BLaER1 treated with 17β-estradiol and CSF1 and Interleukin-3, amounts not matched to agents 10 nM and 100 nM (cell line): ENCODE results near the gene KDM6B.

Source experiments
- H3K27ac ChIP-seq, 11 experiments: shearing (Covaris generic); formaldehyde crosslinking; 2 replicates each; pipeline ENCODE4 v1.8.1; 2022
- H3K27me3 ChIP-seq, 11 experiments: shearing (Covaris generic); formaldehyde crosslinking; 2 replicates each; pipeline ENCODE4 v1.8.1; 2022
- H3K36me3 ChIP-seq, 11 experiments: shearing (Covaris generic); formaldehyde crosslinking; 2 replicates each; pipeline ENCODE4 v1.8.1; 2022
- H3K4me1 ChIP-seq, 10 experiments: shearing (Covaris generic); formaldehyde crosslinking; 2 replicates each; pipeline ENCODE4 v1.8.1; 2022
- H3K4me2 ChIP-seq, 11 experiments: shearing (Covaris generic); formaldehyde crosslinking; 2 replicates each; pipeline ENCODE4 v1.8.1; 2022
- H3K4me3 ChIP-seq, 10 experiments: shearing (Covaris generic); formaldehyde crosslinking; 2 replicates each; pipeline ENCODE4 v1.8.1; 2022
- H3K9ac ChIP-seq, 11 experiments: shearing (Covaris generic); formaldehyde crosslinking; 2 replicates each; pipeline ENCODE4 v1.8.1; 2022
- H3K9me3 ChIP-seq, 11 experiments: shearing (Covaris generic); formaldehyde crosslinking; replicated peaks in 1 of 11; 2 replicates each; pipeline ENCODE4 v1.8.1; 2022
- H4K20me1 ChIP-seq, 11 experiments: shearing (Covaris generic); formaldehyde crosslinking; 2 replicates each; pipeline ENCODE4 v1.8.1; 2022
- Cebpa-rat ChIP-seq, 11 experiments: shearing (Covaris generic); IDR thresholded peaks; 2 replicates each; pipeline ENCODE4 v1.8.1; 2022

Gene KDM6B

GRCh38 chr17:7852262-7852670 lies 18.2 kb downstream of the KDM6B start:
- H4K20me1 ChIP-seq, result peaks cover 45 to 81% (median 52%) of the 10 kb centered on the region in 11 experiments
- no peaks in the 10 kb centered on the region for H3K9me3 ChIP-seq
- H3K4me1 ChIP-seq, result peaks cover 30 to 44% (median 36%) of the 10 kb centered on the region in 10 experiments
- H3K36me3 ChIP-seq, result peaks cover 59 to 79% (median 71%) of the 10 kb centered on the region in 11 experiments
- no peak overlapping the region; a peak in 1 of 22 replicates for H3K27ac ChIP-seq
- H3K27me3 ChIP-seq, result no peaks in the 10 kb centered on the region
- peak overlapping the region in 9 of 11 experiments; percentile 5 to 78 (median 66); a peak in 15 of 22 replicates for H3K4me2 ChIP-seq
- no peak for TF ChIP-seq Cebpa-rat (IDR thresholded peaks at IDR 0.05)
- no peak overlapping the region for H3K4me3 ChIP-seq
- H3K9ac ChIP-seq, result peak overlapping the region in 6 of 11 experiments; percentile 3 to 55 (median 20); a peak in 7 of 22 replicates

- peaks cover 31 to 46% (median 38%) of the 10 kb centered on the region in 10 experiments for H3K4me1 ChIP-seq
- no peak for TF ChIP-seq Cebpa-rat (IDR thresholded peaks at IDR 0.05)
- peaks cover 53 to 73% (median 66%) of the 10 kb centered on the region in 11 experiments for H3K36me3 ChIP-seq
- H3K4me3 ChIP-seq, result no peak overlapping the region
- no peak overlapping the region; a peak in 2 of 22 replicates for H3K27ac ChIP-seq
- H3K27me3 ChIP-seq, result no peaks in the 10 kb centered on the region
- peak overlapping the region in 6 of 11 experiments; percentile 18 to 24 (median 22); a peak in 5 of 22 replicates for H3K9ac ChIP-seq
- H3K9me3 ChIP-seq, result no peaks in the 10 kb centered on the region
- no peak overlapping the region for H3K4me2 ChIP-seq
- H4K20me1 ChIP-seq, result peaks cover 40 to 75% (median 47%) of the 10 kb centered on the region in 11 experiments
Measured at GRCh38 chr17:7852919-7853690, 19.1 kb downstream of the KDM6B start.

GRCh38 chr17:7853691-7854038 lies 19.6 kb downstream of the KDM6B start:
- no peak overlapping the region for H3K4me2 ChIP-seq
- no peaks in the 10 kb centered on the region for H3K27me3 ChIP-seq
- no peak for TF ChIP-seq Cebpa-rat (IDR thresholded peaks at IDR 0.05)
- no peak overlapping the region for H3K27ac ChIP-seq
- H3K36me3 ChIP-seq, result peaks cover 51 to 68% (median 63%) of the 10 kb centered on the region in 11 experiments
- peaks cover 36 to 52% (median 44%) of the 10 kb centered on the region in 10 experiments for H3K4me1 ChIP-seq
- peaks cover 38 to 70% (median 45%) of the 10 kb centered on the region in 11 experiments for H4K20me1 ChIP-seq
- H3K4me3 ChIP-seq, result no peak overlapping the region
- H3K9me3 ChIP-seq, result no peaks in the 10 kb centered on the region
- H3K9ac ChIP-seq, result 0 out of 22 replicates have a peak overlapping the region, but pooled peaks of 1 of the 11 experiments have one; percentile 21

GRCh38 chr17:7854078-7854777 lies 20.2 kb downstream of the KDM6B start:
- H3K27ac ChIP-seq, result peak overlapping the region in 3 of 11 experiments; percentile 3 to 18 (median 8); a peak in 1 of 22 replicates
- peak overlapping the region in 6 of 11 experiments; percentile 2 to 54 (median 28); a peak in 7 of 22 replicates for H3K9ac ChIP-seq
- peaks cover 34 to 64% (median 41%) of the 10 kb centered on the region in 11 experiments for H4K20me1 ChIP-seq
- peaks cover 42 to 57% (median 50%) of the 10 kb centered on the region in 10 experiments for H3K4me1 ChIP-seq
- H3K27me3 ChIP-seq, result no peaks in the 10 kb centered on the region
- TF ChIP-seq Cebpa-rat (IDR thresholded peaks at IDR 0.05), result no peak
- no peaks in the 10 kb centered on the region for H3K9me3 ChIP-seq
- no peak overlapping the region for H3K4me3 ChIP-seq
- H3K36me3 ChIP-seq, result peaks cover 47 to 68% (median 63%) of the 10 kb centered on the region in 11 experiments
- H3K4me2 ChIP-seq, result 0 out of 22 replicates have a peak overlapping the region, but pooled peaks of 1 of the 11 experiments have one; percentile 13

GRCh38 chr17:7854851-7855659 lies 21.0 kb downstream of the KDM6B start, which contains the start of gene TMEM88:
Gene TMEM88 (plus strand): TSS chr17:7855066. CDS start chr17:7855075, 9 bp downstream.
- peak within 1 kb of the TSS; percentile 91 to 100 (median 98) for H3K4me2 ChIP-seq
- peaks cover 47 to 68% (median 63%) of the 10 kb centered on the region in 11 experiments for H3K36me3 ChIP-seq
- peaks cover 26 to 56% (median 33%) of the 10 kb centered on the region in 11 experiments; a peak in 21 of 22 replicates for H4K20me1 ChIP-seq
- H3K9me3 ChIP-seq, result no peaks in the 10 kb centered on the region
- no peak for TF ChIP-seq Cebpa-rat (IDR thresholded peaks at IDR 0.05)
- peak within 1 kb of the TSS; percentile 80 to 99 (median 96); a peak in 21 of 22 replicates for H3K27ac ChIP-seq
- no peaks in the 10 kb centered on the region for H3K27me3 ChIP-seq
- H3K9ac ChIP-seq, result peak within 1 kb of the TSS; percentile 87 to 97 (median 94)
- H3K4me1 ChIP-seq, result peaks cover 46 to 64% (median 55%) of the 10 kb centered on the region in 10 experiments
- peak within 1 kb of the TSS; percentile 57 to 82 (median 73); a peak in 19 of 20 replicates for H3K4me3 ChIP-seq

- H3K27me3 ChIP-seq, result no peaks in the 10 kb centered on the region
- H3K4me1 ChIP-seq, result peaks cover 46 to 63% (median 54%) of the 10 kb centered on the region in 10 experiments
- H3K4me2 ChIP-seq, result peak overlapping the region; percentile 91 to 100 (median 98)
- peak overlapping the region; percentile 57 to 82 (median 73); a peak in 17 of 20 replicates for H3K4me3 ChIP-seq
- no peaks in the 10 kb centered on the region for H3K9me3 ChIP-seq
- H4K20me1 ChIP-seq, result peaks cover 20 to 50% (median 27%) of the 10 kb centered on the region in 11 experiments; a peak in 21 of 22 replicates
- TF ChIP-seq Cebpa-rat (IDR thresholded peaks at IDR 0.05), result no peak
- H3K27ac ChIP-seq, result peak overlapping the region in 10 of 11 experiments; percentile 89 to 99 (median 96); a peak in 19 of 22 replicates
- H3K36me3 ChIP-seq, result peaks cover 42 to 68% (median 62%) of the 10 kb centered on the region in 11 experiments
- H3K9ac ChIP-seq, result peak overlapping the region; percentile 87 to 97 (median 94); a peak in 21 of 22 replicates
Measured at GRCh38 chr17:7855660-7856010, 21.6 kb downstream of the KDM6B start.

GRCh38 chr17:7856011-7856810 lies 22.2 kb downstream of the KDM6B start:
- peaks cover 39 to 68% (median 62%) of the 10 kb centered on the region in 11 experiments for H3K36me3 ChIP-seq
- H4K20me1 ChIP-seq, result peaks cover 14 to 44% (median 21%) of the 10 kb centered on the region in 11 experiments; a peak in 21 of 22 replicates
- no peaks in the 10 kb centered on the region for H3K9me3 ChIP-seq
- H3K4me2 ChIP-seq, result peak overlapping the region; percentile 91 to 100 (median 98)
- no peak for TF ChIP-seq Cebpa-rat (IDR thresholded peaks at IDR 0.05)
- H3K4me1 ChIP-seq, result peaks cover 40 to 58% (median 49%) of the 10 kb centered on the region in 10 experiments
- no peaks in the 10 kb centered on the region for H3K27me3 ChIP-seq
- peak overlapping the region; percentile 80 to 99 (median 96); a peak in 21 of 22 replicates for H3K27ac ChIP-seq
- H3K9ac ChIP-seq, result peak overlapping the region; percentile 87 to 97 (median 94)
- H3K4me3 ChIP-seq, result peak overlapping the region; percentile 57 to 82 (median 73)
